ENCODE results near the gene DUSP8. TPM values are rescaled to one million over a fixed set of nuclear protein-coding genes. Genes with fewer than 3 reads are reported as not detected.

The DUSP8 gene
- total RNA-seq, 1 experiment from 2014 or later, result 2.4 TPM

DNA sequence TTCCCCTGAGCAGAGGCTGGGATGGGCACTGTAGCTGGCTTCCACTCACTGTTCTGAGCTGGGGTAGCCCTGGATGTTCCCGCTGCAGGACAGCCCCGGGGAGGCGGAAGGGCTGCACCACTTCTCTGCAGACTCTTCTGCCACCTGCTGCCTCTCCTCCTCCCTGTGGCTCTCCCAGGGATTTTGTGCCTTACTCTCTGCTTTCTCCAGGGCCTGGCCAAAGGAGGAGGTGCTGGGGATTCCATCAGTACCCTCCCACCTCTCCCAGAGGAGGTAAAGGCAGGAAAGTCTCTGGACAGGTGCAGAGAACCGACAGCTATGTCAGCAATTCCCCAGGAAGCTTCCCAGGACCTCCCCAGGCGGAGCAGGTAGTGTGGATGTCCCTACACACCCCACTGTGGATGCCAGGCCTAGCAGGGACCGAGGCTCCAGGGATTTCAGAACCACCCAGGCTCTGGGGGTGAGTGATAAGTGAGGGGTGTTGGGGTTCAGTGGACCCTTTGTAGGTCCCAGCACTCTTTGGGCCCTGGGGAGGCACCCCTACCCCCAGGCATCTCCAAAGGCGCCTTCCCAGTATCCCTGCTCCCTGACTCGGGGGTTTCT, 11.3 kb downstream of the DUSP8 start:
- Mint-ChIP-seq H3K9me3 (no peaks in the 10 kb centered on the region), H3K27me3 (ENCODE audit: low read depth) (peaks cover 45% of the 10 kb centered on the region), H3K36me3 (no peaks in the 10 kb centered on the region), H3K27ac (no peak overlapping the region), H3K4me1 (peaks cover 17% of the 10 kb centered on the region), H3K4me3 (no peak overlapping the region)
- ChIA-PET POLR2A (interaction anchor here (3.2 kb wide), 1 partner anchor 13 kb away, joined by 16 read pairs; no protein-coding TSS in a partner anchor), CTCF (interaction anchor here (0.7 to 9.0 kb wide), 3 partner anchors 15 to 79 kb away, joined by 3 to 167 read pairs (median 72); no protein-coding TSS in a partner anchor)
- TF ChIP-seq NR2C2 (CRISPR knock-in tag; IDR thresholded peaks at IDR 0.05) (no peak), PRRX2 (CRISPR knock-in tag; IDR thresholded peaks at IDR 0.05) (no peak), NR1H2 (CRISPR knock-in tag; IDR thresholded peaks at IDR 0.05) (no peak), ESRRA (CRISPR knock-in tag; IDR thresholded peaks at IDR 0.05; ENCODE audit: borderline replicate concordance) (no peak), TP53 (CRISPR knock-in tag; IDR thresholded peaks at IDR 0.05) (no peak), OVOL2 (CRISPR knock-in tag; IDR thresholded peaks at IDR 0.05; ENCODE audit: borderline replicate concordance) (no peak), MXD4 (CRISPR knock-in tag; IDR thresholded peaks at IDR 0.05; ENCODE audit: borderline replicate concordance) (no peak), AFF4 (CRISPR knock-in tag; IDR thresholded peaks at IDR 0.05; ENCODE audit: borderline replicate concordance) (no peak)
- TF ChIP-seq, protein P1, sequence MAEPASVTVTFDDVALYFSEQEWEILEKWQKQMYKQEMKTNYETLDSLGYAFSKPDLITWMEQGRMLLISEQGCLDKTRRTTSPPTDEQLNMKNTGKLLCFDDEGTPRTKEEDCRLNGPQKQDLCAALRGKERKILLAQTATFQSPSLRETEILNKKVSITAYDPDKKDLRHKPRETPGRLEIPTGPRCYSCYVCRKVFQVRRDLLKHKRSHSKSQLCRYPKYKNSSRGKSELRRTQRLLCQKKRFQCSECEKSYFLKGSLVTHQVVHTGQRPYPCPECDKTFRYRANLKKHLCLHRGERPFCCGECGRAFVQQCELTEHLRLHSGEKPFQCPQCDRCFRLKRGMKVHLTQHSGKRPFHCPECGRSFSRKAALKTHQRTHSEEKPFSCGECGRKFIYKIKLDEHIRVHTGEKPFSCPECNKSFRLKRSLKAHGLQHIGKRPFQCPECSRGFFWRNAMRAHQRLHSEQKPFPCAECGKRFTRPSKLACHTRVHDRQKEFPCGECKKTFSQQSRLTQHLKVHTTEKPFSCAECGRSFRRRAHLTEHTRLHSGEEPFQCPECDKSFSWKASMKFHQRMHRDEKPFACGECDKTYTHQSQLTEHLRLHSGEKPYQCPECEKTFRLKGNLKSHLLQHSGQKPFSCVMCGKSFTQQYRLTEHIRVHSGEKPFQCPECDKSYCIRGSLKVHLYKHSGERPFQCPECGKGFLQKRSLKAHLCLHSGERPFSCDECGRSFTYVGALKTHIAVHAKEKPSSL (CRISPR knock-in tag; conservative IDR thresholded peaks at IDR 0.05), result no peak
- DNase-seq (ENCODE audit: low spot score), result no peak
- ATAC-seq, result no peak

DNA sequence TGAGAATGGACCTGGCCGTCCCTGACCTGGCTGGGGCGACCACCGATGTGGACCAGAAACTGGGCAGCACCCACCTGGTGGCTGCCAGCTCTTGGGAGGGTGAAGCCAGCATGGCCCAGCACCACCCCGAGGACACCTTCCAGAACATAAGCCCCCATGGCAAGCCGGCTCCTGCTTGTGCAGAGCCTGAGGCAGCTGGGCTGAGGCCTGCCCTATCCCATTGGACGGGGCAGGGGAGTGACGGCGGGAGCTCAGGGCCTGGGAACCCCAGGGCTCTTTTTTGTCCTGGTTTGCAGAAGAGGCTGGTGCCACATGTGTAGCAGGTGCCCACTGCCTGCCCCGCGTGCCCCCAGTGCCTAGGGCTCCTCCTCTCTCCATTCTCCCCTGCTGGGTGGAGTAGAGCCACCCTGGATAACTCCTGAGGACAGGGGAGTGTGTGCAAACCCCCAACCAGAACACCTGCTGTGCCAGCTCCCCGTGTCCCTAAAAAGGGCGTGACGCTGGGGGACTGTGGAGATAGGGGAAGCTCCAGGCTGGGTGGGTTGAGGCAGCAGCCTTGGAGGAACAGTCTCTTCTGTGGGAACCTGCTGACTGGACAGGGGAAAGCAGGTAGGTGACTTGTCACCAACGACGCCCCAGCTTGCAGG, 11.9 kb downstream of the DUSP8 start:
- no peaks in the 10 kb centered on the region for H3K36me3 Mint-ChIP-seq
- ATAC-seq (no peak), DNase-seq (ENCODE audit: low spot score) (no peak)
- ChIA-PET CTCF (interaction anchor here (0.7 to 9.0 kb wide), 4 partner anchors 12 to 80 kb away, joined by 3 to 167 read pairs (median 38); no protein-coding TSS in a partner anchor), POLR2A (interaction anchor here (0.8 to 3.2 kb wide), 3 partner anchors 12 to 14 kb away, joined by 3 to 16 read pairs (median 4); no protein-coding TSS in a partner anchor)
- TF ChIP-seq, protein P2, sequence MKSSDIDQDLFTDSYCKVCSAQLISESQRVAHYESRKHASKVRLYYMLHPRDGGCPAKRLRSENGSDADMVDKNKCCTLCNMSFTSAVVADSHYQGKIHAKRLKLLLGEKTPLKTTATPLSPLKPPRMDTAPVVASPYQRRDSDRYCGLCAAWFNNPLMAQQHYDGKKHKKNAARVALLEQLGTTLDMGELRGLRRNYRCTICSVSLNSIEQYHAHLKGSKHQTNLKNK (CRISPR knock-in tag; IDR thresholded peaks at IDR 0.05), result no peak
- no peak for TF ChIP-seq ERG (CRISPR knock-in tag; IDR thresholded peaks at IDR 0.05)
- TF ChIP-seq HMGA2 (CRISPR knock-in tag; IDR thresholded peaks at IDR 0.05), result no peak
- H3K9me3 Mint-ChIP-seq, result no peaks in the 10 kb centered on the region
- no peak overlapping the region for H3K4me3 Mint-ChIP-seq
- peaks cover 19% of the 10 kb centered on the region for H3K4me1 Mint-ChIP-seq
- no peak overlapping the region for H3K27ac Mint-ChIP-seq
- peaks cover 51% of the 10 kb centered on the region for H3K27me3 Mint-ChIP-seq (ENCODE audit: low read depth)

Measured in WTC11 (cell line).